Measurements from ENCODE around the gene SRSF12.

SRSF12 gene

GRCh38 chr6:89100114-89100513 lies 17.8 kb downstream of the SRSF12 start:
- no peak for ATAC-seq
- no peak for TF ChIP-seq CSDC2 (CRISPR knock-in tag; IDR thresholded peaks at IDR 0.05)
- no peak for TF ChIP-seq ARNTL (CRISPR knock-in tag; IDR thresholded peaks at IDR 0.05; ENCODE audit: borderline replicate concordance, low read depth)
- TF ChIP-seq TSHZ2 (CRISPR knock-in tag; IDR thresholded peaks at IDR 0.05) = no peak
- no peak for TF ChIP-seq PPARA (CRISPR knock-in tag; IDR thresholded peaks at IDR 0.05; ENCODE audit: borderline replicate concordance)

GRCh38 chr6:89098461-89098860 lies 19.4 kb downstream of the SRSF12 start:
- ATAC-seq = no peak
- TF ChIP-seq ESRRG (CRISPR knock-in tag; IDR thresholded peaks at IDR 0.05) (no peak), BACH2 (CRISPR knock-in tag; IDR thresholded peaks at IDR 0.05; ENCODE audit: borderline replicate concordance) (no peak), PPARA (CRISPR knock-in tag; IDR thresholded peaks at IDR 0.05; ENCODE audit: borderline replicate concordance) (no peak), TCF4 (CRISPR knock-in tag; IDR thresholded peaks at IDR 0.05; ENCODE audit: borderline replicate concordance) (no peak), ZC3H10 (CRISPR knock-in tag; IDR thresholded peaks at IDR 0.05) (no peak), OSR1 (CRISPR knock-in tag; IDR thresholded peaks at IDR 0.05) (no peak), ZNF70 (CRISPR knock-in tag; IDR thresholded peaks at IDR 0.05) (no peak), CSRNP3 (CRISPR knock-in tag; IDR thresholded peaks at IDR 0.05) (no peak), ZFP3 (CRISPR knock-in tag; IDR thresholded peaks at IDR 0.05) (no peak), POU6F1 (CRISPR knock-in tag; IDR thresholded peaks at IDR 0.05; ENCODE audit: borderline replicate concordance, low read depth) (no peak), ARNTL (CRISPR knock-in tag; IDR thresholded peaks at IDR 0.05; ENCODE audit: borderline replicate concordance, low read depth) (no peak), ZNF8 (CRISPR knock-in tag; IDR thresholded peaks at IDR 0.05) (no peak), ISL1 (CRISPR knock-in tag; IDR thresholded peaks at IDR 0.05) (no peak), RARB (CRISPR knock-in tag; IDR thresholded peaks at IDR 0.05) (no peak), PATZ1 (CRISPR knock-in tag; IDR thresholded peaks at IDR 0.05; ENCODE audit: borderline replicate concordance) (no peak), ZFP30 (CRISPR knock-in tag; IDR thresholded peaks at IDR 0.05) (no peak), TSHZ2 (CRISPR knock-in tag; IDR thresholded peaks at IDR 0.05) (no peak)

- no peak; the same call in 2 of the 3 replicates for ATAC-seq
- TF ChIP-seq CREB5 (CRISPR knock-in tag; IDR thresholded peaks at IDR 0.05; ENCODE audit: low read depth) (no peak), ISL1 (CRISPR knock-in tag; IDR thresholded peaks at IDR 0.05) (no peak), BACH2 (CRISPR knock-in tag; IDR thresholded peaks at IDR 0.05; ENCODE audit: borderline replicate concordance) (no peak), PATZ1 (CRISPR knock-in tag; IDR thresholded peaks at IDR 0.05; ENCODE audit: borderline replicate concordance) (no peak), ZNF8 (CRISPR knock-in tag; IDR thresholded peaks at IDR 0.05) (no peak), OSR1 (CRISPR knock-in tag; IDR thresholded peaks at IDR 0.05) (no peak), ZFP30 (CRISPR knock-in tag; IDR thresholded peaks at IDR 0.05) (no peak), ZC3H10 (CRISPR knock-in tag; IDR thresholded peaks at IDR 0.05) (no peak), SNAI2 (CRISPR knock-in tag; IDR thresholded peaks at IDR 0.05) (no peak), TOX (CRISPR knock-in tag; IDR thresholded peaks at IDR 0.05; ENCODE audit: borderline replicate concordance) (no peak), CSRNP3 (CRISPR knock-in tag; IDR thresholded peaks at IDR 0.05) (no peak), RARB (CRISPR knock-in tag; IDR thresholded peaks at IDR 0.05) (no peak)
Observed at GRCh38 chr6:89087881-89088280, 30.0 kb downstream of the SRSF12 start.

Measured in SK-N-SH treated with all-trans-retinoic acid at 6 μM for 48 hours (cell line).